ENCODE measurements around the gene TBX15.

Gene TBX15

GRCh38 chr1:119010201-119010600 lies 22.1 kb upstream of the TBX15 start:
- TF ChIP-seq SIN3A (IDR thresholded peaks at IDR 0.05; ENCODE audit: borderline replicate concordance, insufficient read depth, low read length) (no peak), REST (IDR thresholded peaks at IDR 0.05; ENCODE audit: insufficient read depth in 1 of 2, low read depth in 2 of 2, low read length in 2 of 2) (no peak), FOXP2 (optimal IDR thresholded peaks at IDR 0.05; ENCODE audit: borderline replicate concordance, extremely low read depth, extremely low read length, insufficient read depth) (no peak), POLR2AphosphoS5 (IDR thresholded peaks at IDR 0.05; ENCODE audit: low read depth, low read length) (no peak), TAF1 (IDR thresholded peaks at IDR 0.05; ENCODE audit: borderline replicate concordance, insufficient read depth, low read length) (no peak)

- no peak for TF ChIP-seq SIN3A (IDR thresholded peaks at IDR 0.05; ENCODE audit: borderline replicate concordance, insufficient read depth, low read length)
Observed at GRCh38 chr1:119009312-119009655, 21.1 kb upstream of the TBX15 start.

GRCh38 chr1:119008483-119009311 lies 20.6 kb upstream of the TBX15 start:
- TF ChIP-seq POLR2AphosphoS5 (IDR thresholded peaks at IDR 0.05; ENCODE audit: low read depth, low read length) (no peak), FOXP2 (optimal IDR thresholded peaks at IDR 0.05; ENCODE audit: borderline replicate concordance, extremely low read depth, extremely low read length, insufficient read depth) (no peak), TAF1 (IDR thresholded peaks at IDR 0.05; ENCODE audit: borderline replicate concordance, insufficient read depth, low read length) (no peak), SIN3A (IDR thresholded peaks at IDR 0.05; ENCODE audit: borderline replicate concordance, insufficient read depth, low read length) (no peak), REST (IDR thresholded peaks at IDR 0.05; ENCODE audit: insufficient read depth in 1 of 2, low read depth in 2 of 2, low read length in 2 of 2) (no peak)

GRCh38 chr1:119007670-119008482 lies 19.7 kb upstream of the TBX15 start:
- no peak for TF ChIP-seq TAF1 (IDR thresholded peaks at IDR 0.05; ENCODE audit: borderline replicate concordance, insufficient read depth, low read length)
- TF ChIP-seq FOXP2 (optimal IDR thresholded peaks at IDR 0.05; ENCODE audit: borderline replicate concordance, extremely low read depth, extremely low read length, insufficient read depth) = no peak
- TF ChIP-seq SIN3A (IDR thresholded peaks at IDR 0.05; ENCODE audit: borderline replicate concordance, insufficient read depth, low read length) = no peak
- no peak for TF ChIP-seq REST (IDR thresholded peaks at IDR 0.05; ENCODE audit: insufficient read depth in 1 of 2, low read depth in 2 of 2, low read length in 2 of 2)
- no peak for TF ChIP-seq POLR2AphosphoS5 (IDR thresholded peaks at IDR 0.05; ENCODE audit: low read depth, low read length)

- TF ChIP-seq REST (IDR thresholded peaks at IDR 0.05; ENCODE audit: insufficient read depth in 1 of 2, low read depth in 2 of 2, low read length in 2 of 2) = no peak
- no peak for TF ChIP-seq FOXP2 (optimal IDR thresholded peaks at IDR 0.05; ENCODE audit: borderline replicate concordance, extremely low read depth, extremely low read length, insufficient read depth)
- no peak for TF ChIP-seq POLR2AphosphoS5 (IDR thresholded peaks at IDR 0.05; ENCODE audit: low read depth, low read length)
- no peak for TF ChIP-seq TAF1 (IDR thresholded peaks at IDR 0.05; ENCODE audit: borderline replicate concordance, insufficient read depth, low read length)
- no peak for TF ChIP-seq SIN3A (IDR thresholded peaks at IDR 0.05; ENCODE audit: borderline replicate concordance, insufficient read depth, low read length)
Observed at GRCh38 chr1:119007339-119007669, 19.2 kb upstream of the TBX15 start.

Data from PFSK-1 (cell line).